MV-4-11 (cell line): ENCODE data around the gene CASP7.
"Not testable (repeated sequence)": the region's sequence is repeated elsewhere in the genome, so short reads cannot be mapped to it uniquely, and the experiment has no call there.

Experiments used
- DNase-seq: peaks from one replicate; lab custom pipeline; 2025; lab: John Stamatoyannopoulos, UW

CASP7 gene

GRCh38 chr10:113679463-113680189 is at the start of gene CASP7:
CASP7 (plus strand) TSS chr10:113679912; CDS start chr10:113697494, 17,582 bp downstream.
- peak; percentile 72 for DNase-seq

- DNase-seq: no peak
Observed at GRCh38 chr10:113630929-113631533, 48.7 kb upstream of the CASP7 start.

- no peak for DNase-seq
Observed at GRCh38 chr10:113631684-113632367, 47.9 kb upstream of the CASP7 start.

GRCh38 chr10:113639966-113640365 is 39.7 kb upstream of the CASP7 start:
- no peak for DNase-seq

GRCh38 chr10:113641702-113642101 is 38.0 kb upstream of the CASP7 start:
- DNase-seq: no peak

GRCh38 chr10:113643183-113643582 is 36.5 kb upstream of the CASP7 start:
- DNase-seq: no peak

GRCh38 chr10:113644185-113645120 is 35.3 kb upstream of the CASP7 start:
- no peak for DNase-seq

GRCh38 chr10:113646336-113647201 is 33.1 kb upstream of the CASP7 start:
- DNase-seq: no peak

GRCh38 chr10:113647812-113648211 is 31.9 kb upstream of the CASP7 start:
- no peak for DNase-seq

GRCh38 chr10:113648478-113648877 is 31.2 kb upstream of the CASP7 start:
- no peak for DNase-seq

GRCh38 chr10:113650172-113650571 is 29.5 kb upstream of the CASP7 start:
- no peak for DNase-seq

GRCh38 chr10:113651021-113651420 is 28.7 kb upstream of the CASP7 start:
- no peak for DNase-seq

GRCh38 chr10:113651898-113652297 is 27.8 kb upstream of the CASP7 start:
- DNase-seq: no peak

GRCh38 chr10:113652456-113652855 is 27.3 kb upstream of the CASP7 start:
- DNase-seq: not testable (repeated sequence)

- no peak for DNase-seq
Observed at GRCh38 chr10:113656896-113657295, 22.8 kb upstream of the CASP7 start.

- DNase-seq: no peak
Observed at GRCh38 chr10:113657544-113657943, 22.2 kb upstream of the CASP7 start.

GRCh38 chr10:113661332-113661731 is 18.4 kb upstream of the CASP7 start:
- no peak for DNase-seq

GRCh38 chr10:113663142-113663541 is 16.6 kb upstream of the CASP7 start:
- DNase-seq: no peak

GRCh38 chr10:113663908-113664307 is 15.8 kb upstream of the CASP7 start, which contains the start of gene NRAP:
NRAP (minus strand) TSS chr10:113664041; CDS start chr10:113663882, 159 bp downstream.
- no peak for DNase-seq

GRCh38 chr10:113665352-113665751 is 14.4 kb upstream of the CASP7 start:
- no peak for DNase-seq

GRCh38 chr10:113665806-113666354 is 13.8 kb upstream of the CASP7 start:
- peak; percentile 21 for DNase-seq
